Measurements from ENCODE around the gene IGSF23. TPM values are rescaled to one million over a fixed set of nuclear protein-coding genes. Genes with fewer than 3 reads are reported as not detected.

Gene IGSF23, protein sequence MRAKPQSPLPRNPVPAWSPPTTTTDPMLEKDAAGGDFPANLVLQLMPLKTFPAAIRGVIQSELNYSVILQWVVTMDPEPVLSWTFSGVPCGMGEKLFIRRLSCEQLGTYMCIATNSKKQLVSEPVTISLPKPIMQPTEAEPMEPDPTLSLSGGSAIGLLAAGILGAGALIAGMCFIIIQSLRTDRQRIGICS
- not detected in 2 replicates for total RNA-seq (2014; rRNA removed; shearing (Covaris generic))

DNA sequence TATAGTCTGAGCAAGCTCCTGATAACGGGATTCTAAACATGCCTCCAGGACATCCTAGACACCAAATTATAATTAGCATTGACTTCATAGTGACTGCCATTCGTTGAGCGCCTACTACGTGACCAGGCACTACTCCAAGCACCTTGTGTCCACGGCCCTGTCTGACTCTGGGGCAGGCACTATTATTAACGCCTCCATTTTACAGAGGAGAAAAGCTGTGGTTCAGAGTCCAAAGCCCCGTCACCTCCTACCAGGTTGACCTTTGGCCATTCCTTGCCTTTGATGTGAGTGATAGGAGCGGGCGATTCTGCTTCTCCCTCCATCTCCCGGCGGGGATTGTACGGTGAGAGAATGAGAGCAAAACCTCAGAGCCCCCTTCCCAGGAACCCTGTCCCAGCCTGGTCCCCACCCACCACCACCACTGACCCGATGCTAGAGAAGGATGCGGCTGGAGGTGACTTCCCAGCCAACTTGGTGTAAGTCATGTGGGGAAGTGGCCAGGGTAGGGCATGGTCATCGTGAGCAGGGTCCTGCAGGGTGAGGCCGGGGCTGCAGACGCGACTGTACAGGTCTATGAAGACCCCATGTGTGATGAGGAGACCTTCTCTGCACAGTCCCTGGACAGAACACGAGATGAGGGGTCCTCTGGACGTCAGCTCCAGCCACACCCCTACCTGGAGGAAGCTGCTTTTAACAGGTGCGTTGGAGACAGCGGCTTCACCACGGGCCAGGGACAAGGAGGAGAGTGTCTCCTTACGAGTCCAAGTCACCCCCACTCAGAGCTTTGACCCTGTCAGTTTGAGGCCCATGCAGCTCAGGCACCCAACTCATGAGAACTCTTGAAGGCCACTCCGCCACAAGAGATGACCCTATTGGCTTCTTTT, at the start of gene IGSF23:
IGSF23 (plus strand) TSS at position 269 of the 884 bp plus-strand sequence; CDS start at position 352, 83 bp downstream.
- no peak for DNase-seq (ENCODE audit: low read depth)

GRCh38 chr19:44566984-44567383, 46.4 kb upstream of the IGSF23 start:
- DNase-seq (ENCODE audit: low read depth), result no peak

GRCh38 chr19:44567745-44568144, 45.6 kb upstream of the IGSF23 start:
- DNase-seq (ENCODE audit: low read depth), result no peak

- DNase-seq (ENCODE audit: low read depth), result no peak
Observed at GRCh38 chr19:44570603-44570983, 42.8 kb upstream of the IGSF23 start.

GRCh38 chr19:44570984-44571684, 42.2 kb upstream of the IGSF23 start:
- peak; percentile 79 for DNase-seq (ENCODE audit: low read depth)

- no peak for DNase-seq (ENCODE audit: low read depth)
Observed at GRCh38 chr19:44571830-44572580, 41.4 kb upstream of the IGSF23 start.

DNA sequence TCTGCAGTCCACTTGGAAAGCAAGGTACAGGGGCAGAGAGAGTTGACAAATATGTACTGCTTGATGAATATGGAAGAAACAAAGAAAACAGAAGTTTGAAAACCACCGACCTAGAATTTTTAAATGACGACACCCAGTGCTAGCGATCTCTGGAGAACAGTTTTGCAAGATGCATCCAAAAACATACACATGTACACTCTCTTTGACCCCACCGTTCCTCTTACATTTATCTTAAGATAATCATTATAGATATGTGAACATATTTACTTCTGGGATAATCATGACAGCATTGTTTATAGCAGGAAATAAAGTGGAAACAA, 40.8 kb upstream of the IGSF23 start:
- DNase-seq (ENCODE audit: low read depth), result no peak

DNA sequence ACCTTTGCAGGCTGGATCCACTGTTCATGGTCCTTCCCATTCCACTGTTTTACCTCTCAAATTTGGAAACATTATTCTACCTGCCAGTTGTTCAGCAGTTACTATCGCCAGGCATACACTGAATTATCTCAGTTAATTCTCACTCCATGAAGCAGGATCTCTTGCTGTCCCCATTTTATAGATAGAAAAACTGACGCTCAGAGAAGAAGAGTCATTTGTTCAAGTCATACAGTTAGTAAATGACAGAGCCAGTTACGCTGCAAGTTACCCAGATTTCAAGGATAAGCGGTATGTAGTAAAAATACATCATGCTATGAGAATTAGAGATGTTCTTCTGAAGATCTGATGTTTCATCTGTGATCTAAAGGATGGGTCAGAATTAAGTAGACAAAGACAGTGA, 40.2 kb upstream of the IGSF23 start:
- no peak for DNase-seq (ENCODE audit: low read depth)

GRCh38 chr19:44573627-44574026, 39.7 kb upstream of the IGSF23 start:
- no peak for DNase-seq (ENCODE audit: low read depth)

GRCh38 chr19:44574186-44574950, 39.0 kb upstream of the IGSF23 start:
- no peak for DNase-seq (ENCODE audit: low read depth)

DNA sequence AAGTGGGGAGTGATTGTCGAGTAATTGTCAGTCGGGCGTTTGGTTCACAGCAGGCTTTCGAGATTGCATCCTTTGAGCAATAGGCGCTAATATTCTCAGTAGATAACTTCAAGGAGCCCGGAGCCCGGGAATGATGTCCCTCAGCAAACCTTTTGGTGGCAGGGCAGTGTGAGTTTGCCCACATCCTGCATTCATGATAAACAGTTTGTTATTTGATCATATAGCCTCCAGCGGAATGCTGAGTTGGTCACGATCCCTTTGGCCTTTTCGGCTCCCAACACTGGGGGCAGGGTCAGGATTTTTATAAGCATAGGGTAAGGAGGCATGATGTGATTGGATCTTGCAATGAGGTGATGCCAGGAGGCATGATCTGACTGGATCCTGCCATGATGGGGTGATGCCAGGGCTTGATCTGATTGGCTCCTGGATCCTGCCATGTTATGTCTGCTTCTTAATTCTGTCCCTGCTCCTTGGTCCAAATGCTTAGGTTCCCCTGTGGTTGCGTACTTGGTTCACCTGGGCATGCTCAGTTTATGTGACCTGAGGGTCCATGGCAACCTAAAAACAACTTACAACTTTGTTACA, 38.2 kb upstream of the IGSF23 start:
- DNase-seq (ENCODE audit: low read depth), result peak; percentile 75

DNA sequence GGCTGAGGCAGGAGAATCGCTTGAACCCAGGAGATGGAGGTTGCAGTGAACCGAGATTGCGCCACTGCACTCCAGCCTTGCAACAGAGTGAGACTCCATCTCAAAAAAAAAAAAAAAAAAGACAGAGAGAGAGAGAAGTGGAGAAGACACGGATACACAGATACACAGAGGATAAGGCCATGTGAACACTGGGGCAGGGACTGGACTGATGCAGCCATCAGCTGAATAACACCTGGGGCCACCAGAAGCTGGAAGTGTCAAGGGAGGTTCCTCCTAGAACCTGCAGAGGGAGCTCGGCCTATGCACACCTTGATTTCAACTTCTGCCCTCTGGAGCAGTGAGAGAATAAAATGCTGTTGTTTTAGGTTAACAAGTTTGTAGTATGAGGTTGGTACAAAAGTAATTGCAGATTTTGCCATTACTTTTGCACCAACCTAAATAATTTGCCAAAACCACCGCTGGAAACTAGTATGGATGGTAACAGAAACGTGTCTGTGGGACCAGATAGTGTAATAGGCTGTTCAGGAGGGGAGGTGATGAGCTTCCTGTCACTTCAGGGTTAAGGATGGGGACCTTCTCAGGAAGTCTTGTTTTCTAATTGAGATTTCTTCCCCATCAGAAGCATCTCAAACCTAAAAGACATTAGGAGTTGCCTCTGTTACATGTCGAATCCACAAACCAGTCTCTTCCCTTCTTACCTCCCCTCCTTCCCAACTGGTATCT, 36.4 kb upstream of the IGSF23 start:
- DNase-seq (ENCODE audit: low read depth), result peak; percentile 59

GRCh38 chr19:44577566-44577874, 35.8 kb upstream of the IGSF23 start:
- DNase-seq (ENCODE audit: low read depth), result no peak

DNA sequence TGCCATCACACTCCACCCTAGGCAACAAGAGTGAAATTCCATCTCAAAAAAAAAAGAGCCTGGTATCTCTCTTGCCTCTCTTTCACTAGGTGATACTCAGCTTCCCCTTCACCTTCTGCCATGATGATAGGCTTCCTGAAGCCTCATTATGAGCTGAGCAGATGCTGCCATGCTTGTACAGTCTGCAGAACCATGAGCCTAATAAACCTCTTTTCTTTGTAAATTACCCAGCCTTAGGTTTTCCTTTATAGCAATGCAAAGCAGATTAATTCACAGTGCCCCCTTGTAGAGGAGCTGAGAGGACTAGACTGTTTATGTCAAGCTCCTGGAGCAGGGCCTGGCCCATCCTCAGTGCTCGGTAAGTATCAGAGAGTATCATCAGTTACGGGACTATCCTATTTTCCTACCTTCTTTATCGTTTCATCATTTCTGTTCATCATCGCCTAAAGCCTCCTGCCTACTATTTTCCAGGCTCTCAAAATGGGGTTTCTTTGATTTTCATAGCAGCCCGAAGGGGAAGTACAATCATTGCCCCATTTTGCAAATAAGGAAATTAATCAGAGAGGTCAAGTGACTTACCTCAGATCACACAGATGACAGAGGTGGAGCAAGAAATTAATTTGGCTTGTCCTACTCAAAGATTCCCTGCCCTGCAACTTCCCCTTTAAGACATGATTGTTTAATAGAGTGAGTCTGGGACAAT, 33.5 kb upstream of the IGSF23 start:
- no peak for DNase-seq (ENCODE audit: low read depth)

DNA sequence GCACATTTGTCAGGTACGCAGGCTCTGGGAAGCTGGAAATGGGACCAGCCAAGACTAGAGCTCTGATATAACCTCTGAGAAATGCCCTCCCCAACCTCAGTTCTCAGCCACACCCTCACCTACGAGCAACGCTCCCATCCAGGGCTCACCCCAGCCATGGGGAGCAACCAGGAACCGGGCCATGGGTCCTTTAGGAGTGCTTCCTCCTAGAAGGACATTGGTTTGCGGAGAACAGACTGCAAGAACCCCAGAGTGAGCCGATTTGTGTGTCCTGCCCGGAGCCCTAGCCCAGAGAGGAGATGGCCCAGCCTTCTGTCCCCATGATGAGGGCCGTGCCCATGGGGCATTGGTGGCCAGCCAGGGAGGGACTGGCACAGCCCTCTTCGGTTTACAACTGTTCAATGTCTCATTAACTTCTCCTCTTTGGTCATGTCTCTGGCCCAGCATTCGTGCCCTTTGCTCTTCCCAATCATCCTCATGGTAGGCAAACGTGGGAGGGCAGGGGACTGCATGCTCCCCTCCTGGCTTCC, 32.9 kb upstream of the IGSF23 start:
- no peak for DNase-seq (ENCODE audit: low read depth)

DNA sequence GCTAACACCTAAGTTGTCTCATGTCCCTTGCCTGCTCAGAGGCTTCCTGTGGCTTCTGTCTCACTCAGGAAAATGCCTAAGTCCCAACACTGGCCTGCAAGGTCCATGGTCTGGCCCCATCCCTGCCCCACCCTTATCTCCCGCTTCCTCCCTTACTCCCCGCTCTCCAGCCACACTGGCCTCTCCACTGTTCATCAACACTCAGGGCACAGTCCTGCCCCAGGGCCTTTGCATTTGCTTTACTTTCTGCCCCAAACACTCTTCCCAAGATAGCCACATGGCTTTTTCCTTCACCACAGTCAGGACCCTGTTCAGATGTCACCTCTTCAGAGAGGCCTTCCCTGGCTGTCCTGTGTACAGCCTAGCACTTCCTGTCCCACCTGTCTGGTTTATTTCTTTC, 32.1 kb upstream of the IGSF23 start:
- no peak for DNase-seq (ENCODE audit: low read depth)

DNA sequence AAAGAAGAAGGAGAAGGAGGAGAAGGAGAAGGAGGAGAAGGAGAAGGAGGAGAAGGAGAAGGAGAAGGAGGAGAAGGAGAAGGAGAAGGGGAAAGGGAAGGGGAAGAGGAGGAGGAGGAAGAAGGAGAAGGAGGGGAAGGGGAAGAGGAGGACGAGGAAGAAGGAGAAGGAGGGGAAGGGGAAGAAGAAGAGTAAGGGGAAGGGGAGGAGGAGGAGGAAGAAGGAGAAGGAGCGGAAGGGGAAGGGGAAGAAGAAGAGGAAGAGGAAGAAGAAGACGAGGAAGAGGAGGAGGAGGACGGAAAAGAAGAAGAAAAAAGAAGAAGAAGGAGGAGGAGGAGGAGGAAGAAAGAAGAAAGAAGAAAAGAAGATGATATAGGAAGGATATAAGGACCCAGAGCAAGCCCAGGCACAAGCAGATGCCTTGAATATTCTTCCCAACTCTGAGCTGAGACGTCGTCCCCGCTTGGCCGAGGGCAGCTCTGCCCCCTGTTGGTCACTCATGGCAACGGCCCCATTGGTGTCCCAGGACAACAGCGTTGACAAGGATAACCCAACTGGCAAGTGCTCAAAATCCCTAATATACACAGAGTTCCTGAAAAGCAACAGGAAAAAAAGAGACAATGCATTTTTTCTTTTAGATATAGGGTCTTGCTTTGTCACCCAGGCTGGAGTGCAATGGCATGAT, 30.6 kb upstream of the IGSF23 start:
- DNase-seq (ENCODE audit: low read depth), result peak; percentile 30

DNA sequence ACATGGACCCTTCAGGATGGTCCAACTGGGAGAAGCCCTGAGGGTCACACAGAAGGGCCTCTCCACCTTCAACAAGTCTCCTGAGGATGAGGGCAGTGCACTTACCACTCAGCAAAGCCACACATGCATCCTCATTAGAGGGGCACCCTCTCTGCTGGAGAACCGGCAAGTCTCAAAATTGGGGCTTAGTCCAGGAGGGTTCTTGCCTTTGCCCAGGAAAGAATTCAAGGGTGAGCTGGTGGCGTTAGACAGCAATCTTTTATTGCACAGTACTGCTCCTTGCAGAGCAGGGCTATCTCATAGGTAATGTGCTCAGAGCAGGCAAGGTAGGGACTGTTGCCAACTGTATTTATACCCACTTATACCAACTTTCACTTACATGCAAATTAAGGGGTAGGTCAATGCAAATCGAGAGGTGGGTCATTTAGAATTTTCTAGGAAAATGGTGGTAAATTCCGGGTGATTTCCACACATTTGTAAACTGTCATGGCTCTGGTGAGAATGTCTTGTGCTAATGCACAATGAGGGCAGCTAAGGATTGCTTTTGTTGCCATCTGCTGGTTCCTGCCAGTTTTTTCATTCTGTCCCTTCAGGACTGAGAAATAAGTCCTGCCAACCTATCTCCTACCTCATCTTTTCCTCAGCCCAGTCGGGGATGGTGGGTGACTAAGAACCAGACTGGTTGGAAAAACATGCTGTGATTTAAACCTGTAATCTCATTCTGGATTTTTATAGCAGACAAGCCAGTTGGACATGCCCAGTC, 27.8 kb upstream of the IGSF23 start:
- peak; percentile 76 for DNase-seq (ENCODE audit: low read depth)
